NCI-H460 (cell line): ENCODE results near the gene SLC7A4. TPM values are rescaled to one million over a fixed set of nuclear protein-coding genes. Genes with fewer than 3 reads are reported as not detected.

Source experiments
- DNase-seq: peaks from one replicate; pipeline ENCODE4 v3.0.0-alpha.2; 2016; ENCODE audit warnings: low read depth; ENCODE audit errors: extremely low read depth
- total RNA-seq: library from RNA; depleted of rRNA; stranded (reverse); fragments of >200 nt; shearing (Covaris generic); gene quantifications from 2 replicates; pipeline ENCODE4 v1.2.3, GENCODE V29; 2014

SLC7A4 gene
- total RNA-seq, 1 experiment from 2014 or later = not detected

GRCh38 chr22:21000987-21001600 is 31.3 kb downstream of the SLC7A4 start:
- no peak for DNase-seq

GRCh38 chr22:21000207-21000986 is 32.0 kb downstream of the SLC7A4 start:
- DNase-seq = no peak

- DNase-seq = no peak
Observed at GRCh38 chr22:20999350-21000206, 32.8 kb downstream of the SLC7A4 start.

- DNase-seq = no peak
Observed at GRCh38 chr22:20998411-20999336, 33.7 kb downstream of the SLC7A4 start.

GRCh38 chr22:20997536-20998257 is 34.7 kb downstream of the SLC7A4 start:
- DNase-seq = no peak

- no peak for DNase-seq
Observed at GRCh38 chr22:20996598-20997535, 35.5 kb downstream of the SLC7A4 start.

- no peak for DNase-seq
Observed at GRCh38 chr22:20996031-20996410, 36.3 kb downstream of the SLC7A4 start.

- no peak for DNase-seq
Observed at GRCh38 chr22:20995329-20996030, 36.9 kb downstream of the SLC7A4 start.

- no peak for DNase-seq
Observed at GRCh38 chr22:20994902-20995241, 37.5 kb downstream of the SLC7A4 start.

- DNase-seq = no peak
Observed at GRCh38 chr22:20994128-20994901, 38.0 kb downstream of the SLC7A4 start.

GRCh38 chr22:20993304-20994127 is 38.8 kb downstream of the SLC7A4 start:
- no peak for DNase-seq

- DNase-seq = no peak
Observed at GRCh38 chr22:20992456-20993303, 39.7 kb downstream of the SLC7A4 start.

GRCh38 chr22:20992056-20992442 is 40.3 kb downstream of the SLC7A4 start:
- DNase-seq = no peak

GRCh38 chr22:20991252-20992055 is 40.9 kb downstream of the SLC7A4 start:
- no peak for DNase-seq
